HT1080 (cell line): ENCODE measurements around the gene ZNF516. TPM values are rescaled to one million over a fixed set of nuclear protein-coding genes. Genes with fewer than 3 reads are reported as not detected.

ENCODE experiments used
- DNase-seq: peaks from one replicate; pipeline ENCODE4 v3.0.0-alpha.2; 2015; ENCODE audit warnings: low read depth
- total RNA-seq: library from RNA; depleted of rRNA; stranded (reverse); fragments of >200 nt; shearing (Covaris generic); gene quantifications from 2 replicates; pipeline ENCODE4 v1.2.3, GENCODE V29; 2014

Gene ZNF516
- total RNA-seq, 1 experiment from 2014 or later: 5.3 TPM

DNA sequence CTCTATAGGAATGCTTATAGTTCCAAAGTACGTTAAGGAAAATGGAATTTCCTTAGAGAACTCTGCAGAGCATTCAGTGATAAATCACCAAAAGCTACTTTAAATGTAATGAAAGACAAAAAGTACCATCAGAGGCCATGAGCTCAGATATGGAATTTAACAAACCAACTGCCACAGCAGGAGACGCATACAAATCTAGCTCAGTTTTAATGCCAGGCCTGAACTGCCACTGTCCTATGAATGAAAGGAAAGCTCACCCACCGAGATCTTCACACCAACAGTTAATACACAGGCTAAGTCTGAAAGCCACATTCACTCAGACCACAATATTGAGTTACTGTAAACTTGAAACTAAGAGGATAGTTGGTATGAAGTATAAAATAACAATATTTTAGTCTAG, 126.8 kb downstream of the ZNF516 start:
- no peak for DNase-seq

DNA sequence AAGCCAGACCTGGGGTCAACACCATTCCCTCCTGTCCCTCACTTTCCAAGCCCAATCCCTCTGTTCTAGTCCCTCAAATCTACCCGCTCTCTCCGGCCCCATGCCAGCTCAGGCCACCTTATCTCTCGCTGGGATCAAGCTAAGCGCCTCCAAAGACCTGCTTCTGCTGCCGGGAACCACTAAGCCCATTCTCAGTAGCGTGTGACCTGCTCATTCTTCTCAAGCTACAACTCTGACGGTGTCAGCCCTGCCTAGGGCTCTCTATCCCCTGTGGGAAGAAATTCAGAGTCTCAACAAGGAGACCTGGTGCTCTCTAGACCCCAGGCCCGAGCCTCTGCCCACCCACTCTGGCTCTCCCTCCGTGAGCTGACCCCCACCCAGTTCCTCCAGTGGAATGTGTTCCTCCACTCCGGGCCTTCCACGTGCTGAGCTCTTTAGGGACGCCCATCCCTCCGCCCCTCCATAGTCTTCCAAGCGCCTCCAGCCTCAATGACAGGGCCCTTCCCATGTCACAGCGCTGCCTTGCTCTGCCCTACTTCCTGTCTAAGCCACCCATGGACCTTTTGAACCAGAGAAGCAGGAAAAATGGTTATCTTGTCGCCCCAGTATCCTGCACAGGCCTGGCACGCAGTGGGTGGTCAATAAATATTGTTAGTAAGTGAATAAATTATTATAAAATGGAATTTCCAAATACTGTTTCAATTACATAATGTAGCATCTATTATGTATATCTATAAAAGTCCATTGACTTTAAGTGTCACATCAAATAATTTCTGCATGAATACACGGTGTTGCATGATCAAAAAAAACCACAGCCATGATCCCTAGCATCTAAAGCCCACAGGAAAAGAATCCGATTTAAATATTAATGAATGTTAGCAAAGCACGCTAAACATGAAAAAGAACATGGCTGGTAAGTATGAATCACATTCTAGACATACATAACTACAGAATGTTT, 127.6 kb downstream of the ZNF516 start:
- no peak for DNase-seq

DNA sequence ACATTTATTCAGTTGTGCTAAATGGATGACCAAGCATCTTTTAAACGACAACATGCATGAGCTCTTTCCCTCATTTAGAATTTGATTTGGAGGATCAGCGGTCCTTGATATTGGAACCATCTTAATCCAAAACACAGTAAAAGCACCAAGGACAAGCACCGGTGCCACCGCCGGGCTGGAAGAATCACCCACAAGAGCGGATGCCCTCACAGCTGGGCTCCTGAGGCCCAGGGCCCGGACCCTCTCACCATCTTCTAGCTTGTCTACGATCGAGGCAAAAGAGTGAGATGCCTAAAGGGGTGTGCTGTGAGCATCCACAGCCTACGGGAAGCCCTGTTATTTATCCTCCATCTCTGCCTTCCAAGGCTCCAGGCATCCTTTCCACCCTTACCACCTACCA, 129.5 kb downstream of the ZNF516 start:
- DNase-seq: no peak

DNA sequence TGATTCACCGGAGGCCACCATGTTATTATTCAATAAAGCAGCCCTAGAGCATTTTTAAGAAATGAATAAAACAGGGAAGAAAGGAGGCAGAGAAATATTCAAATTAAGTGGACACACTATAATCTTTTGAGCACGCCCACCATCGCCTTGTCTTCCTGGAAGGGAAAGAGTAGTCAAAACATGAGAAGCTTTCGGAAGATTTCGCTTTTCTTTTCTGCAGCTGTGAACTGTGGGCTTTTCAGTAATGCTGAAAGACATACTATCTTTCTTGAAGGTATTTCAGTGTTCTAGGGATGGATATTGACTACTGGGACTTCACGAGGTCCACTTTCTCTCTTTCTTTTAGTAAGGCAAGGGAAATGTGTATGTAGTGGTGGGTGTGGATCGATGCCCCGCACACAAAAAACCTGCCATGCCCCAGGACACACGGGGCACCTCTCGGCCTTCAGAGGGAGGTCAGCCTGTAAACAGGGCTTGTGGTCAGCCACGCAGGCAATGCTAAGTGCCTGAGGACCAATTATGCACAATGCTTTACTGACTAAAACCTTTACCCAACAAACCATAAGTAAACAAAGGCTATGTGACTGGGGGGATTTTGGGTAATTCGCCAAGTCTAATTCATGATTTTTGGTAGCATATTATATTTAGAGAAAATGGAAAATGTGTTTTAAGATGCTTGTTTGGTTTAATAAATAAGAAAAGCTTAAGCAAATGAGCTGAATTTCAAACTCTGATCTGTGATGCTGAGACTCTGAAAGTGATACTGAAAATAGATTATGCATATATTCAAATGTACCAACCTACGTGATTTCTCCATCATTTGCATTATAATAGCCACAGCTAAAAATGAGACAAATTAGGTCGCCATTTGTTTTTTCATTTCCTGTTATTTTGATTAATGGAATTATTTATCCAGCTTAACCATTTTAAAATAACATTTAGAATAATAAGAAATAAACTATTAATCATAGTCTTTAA, 130.5 kb downstream of the ZNF516 start:
- DNase-seq: no peak

DNA sequence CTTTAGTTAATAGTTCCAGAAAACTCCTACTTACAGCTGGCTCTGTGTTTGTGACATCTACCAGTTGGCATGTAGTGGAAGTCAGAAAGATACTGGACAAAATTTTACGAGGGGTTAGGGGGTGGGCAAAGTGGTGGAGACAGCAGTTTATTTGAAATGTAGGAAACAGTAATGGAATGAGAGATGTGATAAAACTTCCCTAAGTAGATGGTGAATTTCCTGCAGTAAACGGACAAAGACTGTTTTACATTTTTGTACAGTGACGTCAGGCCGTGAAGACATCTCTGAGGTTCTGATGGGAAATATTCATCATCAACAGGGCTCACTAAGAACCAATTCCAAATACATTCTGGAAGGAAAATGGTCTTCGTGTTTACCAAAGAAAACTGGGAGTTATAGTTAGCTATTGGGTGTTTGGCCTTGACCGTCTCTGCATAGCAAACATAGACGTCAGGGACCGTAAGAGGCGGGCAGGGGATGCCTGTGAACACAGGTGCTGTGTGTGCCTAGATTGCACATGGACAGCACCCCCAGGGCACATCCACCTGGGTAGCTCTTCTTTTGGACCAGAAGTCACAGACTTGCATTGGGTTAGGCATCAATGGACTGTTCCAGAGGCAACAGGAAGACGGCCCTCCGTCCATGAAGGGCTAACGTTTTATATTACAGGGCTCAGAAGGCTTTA, 131.5 kb downstream of the ZNF516 start:
- no peak for DNase-seq

DNA sequence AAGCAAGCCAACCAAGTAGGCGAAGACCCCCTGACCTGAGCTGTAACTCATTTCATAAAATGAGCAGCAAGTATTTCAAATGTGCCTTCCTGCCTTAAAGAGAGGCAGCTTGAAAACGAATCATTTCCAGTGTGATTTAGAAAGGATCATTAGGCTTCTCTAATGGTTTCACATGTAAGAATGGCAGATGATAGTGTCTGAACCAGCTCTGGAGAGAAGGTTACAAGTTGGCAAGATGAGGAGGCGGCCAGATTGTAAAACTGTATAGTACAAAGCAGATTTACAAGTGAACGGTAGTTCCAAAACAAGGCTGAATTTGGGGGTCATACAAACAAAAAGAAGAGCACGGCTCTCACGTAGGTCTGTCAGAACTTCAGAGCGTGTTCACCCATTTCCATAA, 132.4 kb downstream of the ZNF516 start:
- DNase-seq: no peak

DNA sequence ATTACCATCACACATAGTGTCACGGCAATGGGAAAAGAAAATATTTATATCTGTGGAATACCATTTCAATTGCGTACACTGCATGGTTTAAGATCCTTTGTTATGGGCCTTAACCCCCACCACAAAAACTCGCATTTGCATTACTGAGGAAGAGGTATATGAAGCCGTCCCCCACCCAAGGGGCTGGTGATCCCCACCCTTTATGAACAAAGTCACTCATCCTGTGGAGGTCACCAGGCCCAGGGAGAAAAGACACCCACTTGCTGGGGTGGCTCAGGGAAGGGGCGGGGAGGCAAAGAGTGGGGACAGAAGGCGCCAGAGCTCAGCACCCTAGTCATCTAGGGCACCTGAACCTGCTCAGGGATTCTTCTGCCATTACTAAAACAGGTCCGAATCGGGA, 133.8 kb downstream of the ZNF516 start:
- no peak for DNase-seq

DNA sequence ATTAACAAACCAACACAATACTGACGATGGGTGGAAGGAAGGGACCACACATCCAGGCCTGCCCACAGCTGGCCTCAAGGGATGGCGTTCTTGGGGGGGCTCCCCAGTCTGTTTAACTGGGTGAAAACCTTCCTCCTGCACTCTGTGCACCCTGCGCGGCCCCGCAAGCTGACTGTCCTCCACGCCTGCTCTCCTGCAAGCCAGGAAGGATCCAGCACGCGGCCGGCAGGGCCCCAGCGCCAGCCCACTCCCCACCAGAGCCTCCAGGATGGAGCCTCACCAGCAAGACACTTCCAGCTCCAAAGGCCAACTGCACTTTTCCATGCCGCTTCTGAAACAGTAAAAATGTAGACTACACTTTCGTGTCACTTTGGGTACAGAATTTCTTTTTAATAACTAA, 135.1 kb downstream of the ZNF516 start:
- DNase-seq: no peak

DNA sequence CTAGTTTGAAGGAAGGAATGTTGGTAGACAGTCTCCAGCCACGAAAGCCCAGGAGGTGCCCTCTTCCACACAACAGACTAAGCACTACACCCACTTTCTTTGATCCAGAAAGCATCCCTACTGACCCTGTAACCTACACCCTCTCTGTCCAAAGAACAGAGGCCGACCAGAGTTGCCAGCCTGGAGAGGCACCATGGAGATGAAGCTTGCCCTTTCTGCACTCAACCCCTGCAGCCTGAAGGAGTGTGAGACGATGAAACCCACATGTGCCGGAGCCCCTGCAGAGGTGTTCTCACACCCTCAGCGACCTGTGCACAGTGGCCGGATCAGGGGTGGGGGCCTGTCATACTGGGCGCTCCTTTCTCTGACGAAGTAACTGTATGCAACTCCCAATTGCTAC, 136.3 kb downstream of the ZNF516 start:
- DNase-seq: no peak

DNA sequence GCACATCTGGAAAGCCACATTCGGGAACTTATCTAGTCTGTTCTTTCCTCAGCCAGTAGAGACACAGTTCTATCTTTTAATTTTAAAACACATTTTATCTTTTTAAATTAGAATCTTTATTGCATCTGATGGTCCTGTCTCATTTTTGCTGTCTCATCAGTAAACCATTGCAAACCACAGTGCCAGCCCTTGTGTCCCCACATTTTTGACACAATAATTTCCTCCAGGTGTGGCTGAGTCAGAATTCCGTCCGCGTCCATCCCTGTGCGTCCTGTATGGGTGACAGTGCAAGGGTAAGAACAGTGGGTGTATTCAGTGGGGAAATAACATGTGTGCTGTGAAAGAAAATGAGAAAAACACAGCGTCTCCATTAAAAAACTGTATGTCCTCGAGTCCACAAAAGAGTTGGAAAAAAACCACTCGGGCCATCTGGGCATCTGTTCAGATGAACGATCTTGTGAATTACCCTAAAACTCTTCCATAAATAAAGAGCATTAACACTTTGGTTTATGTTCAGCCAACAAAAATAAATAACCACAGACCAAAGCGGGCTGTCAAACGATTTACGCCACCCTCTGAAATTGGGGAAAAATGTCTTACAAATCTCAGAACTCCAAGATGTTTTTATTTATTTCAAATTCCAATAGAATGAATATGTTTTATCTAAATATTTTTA, 137.3 kb downstream of the ZNF516 start:
- no peak for DNase-seq

DNA sequence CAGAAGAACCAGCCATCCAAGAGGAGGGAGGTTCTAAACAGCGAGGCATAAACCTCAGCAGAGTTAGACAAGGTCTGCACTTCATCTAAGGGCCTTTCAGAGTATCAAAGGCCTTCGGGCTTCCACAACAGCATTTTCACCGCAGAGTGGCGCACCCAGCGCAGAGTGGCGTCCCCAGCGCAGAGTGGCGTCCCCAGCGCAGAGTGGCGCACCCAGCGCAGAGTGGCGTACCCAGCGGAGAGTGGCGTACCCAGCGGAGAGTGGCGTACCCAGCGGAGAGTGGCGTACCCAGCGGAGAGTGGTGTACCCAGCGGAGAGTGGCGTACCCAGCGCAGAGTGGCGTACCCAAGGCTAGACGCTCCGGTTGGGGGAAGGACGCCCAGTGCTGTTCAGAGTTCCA, 137.9 kb downstream of the ZNF516 start:
- DNase-seq: no peak

DNA sequence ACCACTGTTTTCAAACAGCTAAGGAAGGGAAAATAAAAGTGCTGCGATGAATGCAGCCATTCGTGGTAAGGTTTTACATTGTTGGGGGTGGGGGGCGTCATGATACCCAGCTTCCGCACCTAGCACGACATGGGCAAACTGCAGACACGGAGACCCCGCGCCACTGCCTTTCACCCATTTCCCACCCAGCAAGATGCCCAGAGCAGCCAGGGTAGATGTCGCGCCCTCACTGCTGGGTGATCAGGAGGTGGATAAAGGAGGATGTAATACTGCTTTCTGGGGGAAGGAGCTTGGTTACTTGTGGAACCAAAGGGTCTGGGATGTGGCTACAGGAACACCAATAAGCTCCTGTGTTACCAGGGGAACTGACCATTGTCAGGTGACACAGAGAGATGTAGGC, 138.4 kb downstream of the ZNF516 start:
- no peak for DNase-seq

DNA sequence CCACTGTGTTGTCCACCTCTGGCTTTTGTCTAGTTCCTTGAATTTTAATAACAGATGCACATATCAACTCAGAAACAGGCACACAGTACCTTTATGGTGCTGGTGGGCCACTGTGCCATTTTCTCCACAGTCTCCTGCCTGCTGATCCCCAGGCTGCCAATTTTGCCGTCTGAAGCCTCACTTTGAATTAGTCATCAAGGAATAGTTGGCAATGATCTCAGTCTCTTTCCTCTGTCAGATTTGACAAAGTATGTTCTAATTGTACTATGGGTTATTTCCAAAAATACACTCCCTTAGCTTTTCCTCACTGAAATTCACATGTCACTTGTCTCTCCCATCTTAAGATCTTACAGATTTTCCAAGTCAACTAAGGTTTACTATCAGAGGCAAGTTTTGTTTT, 140.7 kb downstream of the ZNF516 start:
- peak; percentile 22 for DNase-seq

DNA sequence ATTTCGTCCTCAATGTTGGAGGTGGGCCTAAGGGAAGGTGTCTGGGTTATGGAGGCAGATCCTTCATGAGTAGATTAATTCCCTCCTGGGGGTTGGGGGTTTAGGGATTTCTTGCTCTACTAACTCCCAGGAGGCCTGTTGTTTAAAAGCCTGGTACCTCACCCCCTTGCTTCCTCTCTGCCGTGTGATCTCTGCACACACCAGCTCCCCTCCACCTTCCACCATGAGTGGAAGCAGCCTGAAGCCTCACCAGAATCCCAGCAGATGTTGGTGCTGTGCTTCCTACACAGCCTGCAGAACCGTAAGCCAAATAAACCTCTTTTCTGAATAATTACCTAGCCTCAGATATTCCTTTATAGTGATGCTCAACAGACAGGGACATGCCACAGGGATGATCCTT, 141.5 kb downstream of the ZNF516 start:
- DNase-seq: no peak

DNA sequence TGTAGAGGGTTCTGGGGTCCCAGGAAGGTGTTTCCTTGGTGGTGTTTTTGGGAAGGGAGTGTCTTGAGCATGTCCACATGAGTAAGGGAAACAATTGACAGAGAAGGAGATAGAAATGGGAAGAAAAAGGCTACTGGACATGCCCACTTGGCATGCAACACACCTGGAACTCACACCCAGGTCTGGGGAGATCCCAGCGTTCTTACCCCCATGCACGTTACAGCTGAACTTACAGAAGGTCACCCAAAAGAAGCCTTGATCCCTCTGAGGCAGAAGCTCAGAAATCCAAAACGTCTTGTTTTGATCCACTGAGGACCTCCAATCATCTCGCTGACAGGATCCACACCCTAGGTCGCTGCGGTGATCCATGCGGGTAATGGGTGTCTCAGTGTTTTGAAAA, 142.0 kb downstream of the ZNF516 start:
- no peak for DNase-seq

DNA sequence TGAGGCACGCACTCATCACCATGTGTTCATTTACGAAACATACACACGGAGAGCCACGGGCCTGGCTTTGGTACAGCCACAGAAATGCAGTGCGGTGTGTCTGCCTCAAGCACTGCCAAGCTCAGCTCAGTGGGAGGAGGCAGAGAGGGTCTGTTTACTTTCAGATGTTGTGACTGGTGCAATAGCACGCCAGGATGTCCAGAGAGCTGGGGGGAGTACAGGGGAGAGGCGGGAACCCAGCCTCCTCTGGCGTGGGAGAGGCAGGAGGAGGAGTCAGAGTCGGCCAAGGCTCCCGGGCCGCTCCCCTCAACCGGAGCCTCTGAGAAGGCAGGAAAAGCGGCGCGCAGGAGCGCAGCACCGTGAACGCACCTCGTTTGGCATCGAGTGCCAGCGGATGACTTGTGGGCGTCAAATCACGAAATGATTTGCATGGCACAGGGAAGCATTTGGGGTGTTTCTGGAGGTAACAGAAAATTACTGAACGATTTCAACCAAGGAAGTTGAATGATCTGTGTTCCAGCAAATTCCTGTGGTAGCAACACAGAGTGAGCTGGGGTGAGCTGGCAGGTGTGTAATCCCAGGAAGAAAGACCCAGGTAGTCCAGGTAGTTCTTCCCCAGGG, 143.0 kb downstream of the ZNF516 start:
- DNase-seq: peak; percentile 66

DNA sequence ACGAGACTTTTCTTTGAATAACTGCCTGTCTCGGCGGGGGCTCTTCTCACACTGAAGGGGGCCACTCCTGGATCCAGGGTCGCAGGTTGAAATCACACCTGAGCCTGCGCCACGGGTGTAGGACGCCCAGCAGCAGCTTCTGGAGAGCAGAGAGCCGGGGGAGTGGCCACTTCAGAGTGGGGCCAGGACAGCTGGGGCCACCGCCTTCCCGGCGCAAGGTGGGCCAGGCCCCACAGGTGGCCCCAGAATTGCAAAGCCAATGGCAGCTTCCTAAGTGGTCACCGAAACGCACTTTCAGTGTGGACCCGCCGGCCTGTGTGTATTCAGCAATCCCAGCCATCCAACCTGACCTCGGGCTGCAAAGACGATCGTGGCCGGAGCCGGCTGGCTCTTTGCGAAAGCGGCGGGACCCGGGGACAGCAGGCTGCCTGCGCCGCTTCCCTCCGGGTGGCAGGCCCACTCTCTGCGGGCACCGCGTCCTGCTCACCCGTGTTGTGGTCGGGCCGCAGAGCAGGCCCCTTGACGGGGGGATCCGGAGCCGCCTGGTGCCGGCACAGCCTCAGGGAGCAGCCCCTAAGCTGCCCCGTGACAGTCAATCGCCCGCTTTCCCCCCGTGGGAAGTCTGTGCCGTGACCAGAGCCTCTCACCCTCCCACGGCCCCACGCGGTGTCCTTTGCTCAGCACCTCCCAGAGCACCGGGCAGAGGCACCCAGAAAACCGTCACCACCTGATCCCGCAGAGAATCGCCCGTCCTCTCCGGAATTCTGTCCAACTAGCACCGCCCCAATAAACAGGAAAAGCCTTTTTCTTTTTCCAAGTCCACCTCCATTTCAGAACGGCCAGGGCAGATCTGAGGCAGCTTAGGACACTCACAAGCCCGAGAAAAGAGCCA, 144.7 kb downstream of the ZNF516 start:
- DNase-seq: no peak

DNA sequence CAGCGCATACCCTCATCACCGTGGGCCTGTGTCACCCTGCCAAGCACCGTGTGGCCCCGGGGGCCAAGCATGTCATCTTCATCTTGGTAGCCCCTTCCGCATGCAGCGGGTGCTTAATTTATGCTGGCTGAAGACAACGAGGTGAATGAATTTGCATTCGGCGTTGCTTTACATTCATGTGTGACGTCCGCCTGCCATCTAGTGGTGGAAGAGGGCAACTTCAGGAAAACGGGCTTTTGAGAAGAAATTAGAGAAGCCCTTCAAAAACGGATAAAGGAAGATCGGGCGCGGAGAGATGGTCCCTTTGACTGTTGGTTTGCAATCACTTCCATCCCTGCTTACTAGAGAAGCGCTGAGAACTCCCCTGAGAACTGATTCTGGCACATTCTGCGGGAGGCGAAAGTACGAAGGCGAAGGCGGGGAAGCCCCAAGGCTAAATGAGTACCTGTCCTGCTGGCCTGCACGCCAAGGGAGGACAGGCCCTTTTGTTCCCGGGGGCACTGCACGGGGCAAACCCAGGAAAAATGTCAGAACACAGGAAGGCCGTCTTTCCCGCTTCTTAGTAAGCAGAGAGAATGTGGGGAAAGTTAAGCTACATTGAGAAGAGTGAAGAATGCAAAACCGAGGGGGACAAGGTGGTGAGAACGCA, 145.9 kb downstream of the ZNF516 start:
- peak; percentile 45 for DNase-seq
